ENCODE data around the gene KRT37. TPM values are rescaled to one million over a fixed set of nuclear protein-coding genes. Genes with fewer than 3 reads are reported as not detected.

KRT37 gene
- total RNA-seq, 1 experiment from 2014 or later, result not detected

- no peaks in the 10 kb centered on the region for H4K20me1 ChIP-seq (ENCODE audit: control insufficient read depth, insufficient read depth, insufficient read length)
- no peak overlapping the region for H3K4ac ChIP-seq (ENCODE audit: low read depth, low read length)
- no CpG with 5 or more reads among the region's 7 CpGs for WGBS (ENCODE audit: extremely low coverage, insufficient read length, low lambda C conversion rate)
- no peak overlapping the region for H4K91ac ChIP-seq (ENCODE audit: insufficient read length, low read depth, low read length)
- H3K4me1 ChIP-seq (ENCODE audit: insufficient read depth, low read length), result no peaks in the 10 kb centered on the region
- H3K23ac ChIP-seq (ENCODE audit: insufficient read length, low read depth, low read length), result no peak overlapping the region
- H3K9ac ChIP-seq (ENCODE audit: extremely low read depth, insufficient read length, low read length), result no peak overlapping the region
- no peak overlapping the region for H2BK12ac ChIP-seq (ENCODE audit: insufficient read length, low read depth, low read length)
- Mint-ChIP-seq H3K4me1 (peaks cover 0 to 3% of the 10 kb centered on the region in 2 experiments; a peak in 1 of 4 replicates), H3K27ac (no peak overlapping the region), H3K36me3 (ENCODE audit: insufficient read depth in 1 of 3, low read depth in 3 of 3) (0 out of 7 replicates have a peak, but pooled peaks cover 0 to 2% (median 0%) of the 10 kb centered on the region in 3 experiments), H3K9me3 (peaks cover 0 to 10% of the 10 kb centered on the region in 2 experiments; a peak in 3 of 5 replicates), H3K4me3 (no peak overlapping the region), H3K27me3 (ENCODE audit: low read depth) (no peaks in the 10 kb centered on the region)
- H3K4me2 ChIP-seq (ENCODE audit: insufficient read depth, insufficient read length, low read length), result no peak overlapping the region
- H2AFZ ChIP-seq (ENCODE audit: low read length), result no peak overlapping the region
- H3K27ac ChIP-seq (ENCODE audit: insufficient read length, low read depth, low read length), result no peak overlapping the region
- no peak for DNase-seq
- H3K56ac ChIP-seq (ENCODE audit: insufficient read length, low read depth, low read length), result no peak overlapping the region
- TF ChIP-seq CTCF (conservative IDR thresholded peaks at IDR 0.05), result no peak
- H2AK5ac ChIP-seq (ENCODE audit: insufficient read length, low read length), result no peak overlapping the region
- no peak overlapping the region for H4K8ac ChIP-seq (replicated peaks; ENCODE audit: insufficient read length, low read depth, low read length)
- no peaks in the 10 kb centered on the region for H3K79me1 ChIP-seq (ENCODE audit: insufficient read depth, low read depth, low read length, poor library complexity, severe bottlenecking)
- H3K9me3 ChIP-seq (ENCODE audit: control insufficient read depth, low read depth, low read length), result no peaks in the 10 kb centered on the region
- H3K27me3 ChIP-seq (ENCODE audit: insufficient read depth, low read length), result no peaks in the 10 kb centered on the region
- H2BK20ac ChIP-seq (ENCODE audit: low read depth, low read length, poor library complexity, severe bottlenecking), result no peak overlapping the region
- no peak overlapping the region for H4K5ac ChIP-seq (ENCODE audit: insufficient read length, low read depth, low read length)
- H2BK120ac ChIP-seq (ENCODE audit: low read depth, low read length, poor library complexity, severe bottlenecking), result no peak overlapping the region
- no peak overlapping the region for H3K18ac ChIP-seq (ENCODE audit: insufficient read length, low read depth, low read length)
- no peaks in the 10 kb centered on the region for H3K23me2 ChIP-seq (ENCODE audit: insufficient read length, low read depth, low read length, poor library complexity, severe bottlenecking)
- no peak overlapping the region for H3T11ph ChIP-seq (ENCODE audit: low read length)
- H3K79me2 ChIP-seq (ENCODE audit: insufficient read depth, low read length), result no peaks in the 10 kb centered on the region
- H3K14ac ChIP-seq (ENCODE audit: insufficient read depth, low read length), result no peak overlapping the region
- H2BK5ac ChIP-seq (ENCODE audit: insufficient read length, low read length), result no peak overlapping the region
- H2BK15ac ChIP-seq (ENCODE audit: low read depth, low read length), result no peak overlapping the region
Observed at GRCh38 chr17:41390411-41390938, 33.9 kb downstream of the KRT37 start.
